ENCODE measurements around the gene CFAP20. TPM values are rescaled to one million over a fixed set of nuclear protein-coding genes. Genes with fewer than 3 reads are reported as not detected.
"Not testable (repeated sequence)": the region's sequence is repeated elsewhere in the genome, so short reads cannot be mapped to it uniquely, and the experiment has no call there.

CFAP20 gene
- total RNA-seq, 1 donor = 61.4 TPM

DNA sequence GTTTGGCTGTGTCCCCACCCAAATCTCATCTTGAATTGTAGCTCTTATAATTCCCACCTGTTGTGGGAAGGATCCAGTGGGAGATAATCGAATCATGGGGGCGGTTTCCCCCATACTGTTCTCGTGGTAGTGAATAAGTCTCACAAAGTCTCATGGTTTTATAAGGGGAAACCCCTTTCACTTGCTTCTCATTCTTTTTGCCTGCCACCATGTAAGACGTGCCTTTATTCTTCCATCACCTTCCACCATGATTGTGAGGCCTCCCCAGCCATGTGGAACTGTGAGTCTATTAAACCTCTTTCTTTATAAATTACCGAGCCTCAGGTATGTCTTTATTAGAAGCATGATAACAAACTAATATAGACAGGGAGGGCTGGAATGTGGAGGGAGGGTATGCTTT, 57.0 kb downstream of the CFAP20 start:
- not testable (repeated sequence) for DNase-seq (ENCODE audit: low read depth in 2 of 3, low spot score in 2 of 3)

- no peak for DNase-seq (ENCODE audit: low read depth in 2 of 3, low spot score in 2 of 3)
Measured at GRCh38 chr16:58070585-58070984, 58.6 kb downstream of the CFAP20 start.

Small RNA genes lying within 50 kb of the gene (small RNA-seq; reads per million reads assigned to genes)
- gene RF00019 = not detected

Other genes starting within 250 kb of the CFAP20 start
- not detected for gene CNGB1, start 158.3 kb downstream of the CFAP20 start, total RNA-seq
- gene ZNF319, start 128.7 kb downstream of the CFAP20 start, total RNA-seq = 11.0 TPM
- gene USB1, start 128.0 kb downstream of the CFAP20 start, total RNA-seq = 33.7 TPM
- 3.0 TPM for gene MMP15, start 103.6 kb downstream of the CFAP20 start, total RNA-seq
- 21.8 TPM for gene CSNK2A2, start 68.7 kb upstream of the CFAP20 start, total RNA-seq
- gene PRSS54, start 165.6 kb upstream of the CFAP20 start, total RNA-seq = not detected

Measured in hematopoietic multipotent progenitor cell (in vitro differentiated cells).